ENCODE results near the gene HCLS1. TPM values are rescaled to one million over a fixed set of nuclear protein-coding genes. Genes with fewer than 3 reads are reported as not detected.
A peak's percentile ranks its signal among the peaks of the same experiment; 100 is the strongest.

The HCLS1 gene
- total and polyA plus RNA-seq, 2 of the 8 experiments (the other 6 are each of a cell fraction or from before 2014, with no cell fraction given), result 0.53 to 1.3 TPM

DNA sequence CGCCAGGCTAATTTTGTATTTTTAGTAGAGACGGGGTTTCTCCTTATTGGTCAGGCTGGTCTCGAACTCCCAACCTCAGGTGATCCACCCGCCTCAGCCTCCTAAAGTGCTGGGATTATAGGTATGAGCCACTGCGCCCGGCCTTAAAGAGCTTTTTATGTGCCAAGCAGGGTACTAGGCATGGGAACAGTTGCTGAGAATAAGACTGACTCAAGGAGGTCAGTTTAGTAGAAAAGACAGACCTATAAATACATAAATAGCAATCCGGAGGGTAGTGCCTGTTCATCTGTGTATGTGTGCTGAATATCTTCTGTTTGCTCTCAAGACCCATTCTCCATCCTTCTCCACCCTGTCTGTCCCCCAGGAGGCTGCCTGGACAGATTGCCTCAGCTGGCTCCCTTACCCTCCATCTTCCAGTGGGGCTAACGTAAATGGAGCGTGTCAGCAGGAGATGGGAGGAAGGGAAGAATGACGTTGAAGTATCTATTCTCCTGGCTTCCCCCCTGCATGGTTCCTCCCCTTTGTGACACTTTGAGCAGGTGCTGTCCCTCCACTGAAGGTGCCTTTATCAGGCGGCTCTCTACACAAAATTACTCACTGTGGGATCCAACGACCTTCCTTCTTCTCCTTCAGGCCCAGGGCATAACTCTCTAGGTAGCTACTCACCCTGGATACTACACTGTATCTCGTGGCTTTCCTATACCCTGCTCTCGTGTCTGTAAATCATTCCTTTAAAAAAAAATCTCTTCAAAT lies 36.4 kb downstream of the HCLS1 start:
- Histone ChIP-seq H3K4me3 (ENCODE audit: extremely low read depth in 1 of 4, insufficient read depth in 2 of 4, low read depth in 3 of 4, low read length in 4 of 4) (no peak overlapping the region), H4K91ac (replicated peaks; ENCODE audit: insufficient read length, low read length) (no peak overlapping the region), H2BK15ac (ENCODE audit: low read length) (no peak overlapping the region), H3K36me3 (ENCODE audit: control insufficient read depth in 2 of 4, insufficient read depth in 4 of 4, low read length in 3 of 4) (no peaks in the 10 kb centered on the region), H4K5ac (ENCODE audit: insufficient read length, low read depth, low read length) (no peak overlapping the region), H3K27ac (ENCODE audit: low read depth, low read length) (no peak overlapping the region), H3K4ac (replicated peaks; ENCODE audit: insufficient read length, low read depth, low read length) (no peak overlapping the region), H2BK5ac (ENCODE audit: low read depth, low read length) (no peak overlapping the region), H2BK20ac (ENCODE audit: low read length) (0 out of 2 replicates have a peak overlapping the region, but pooled peaks have one; percentile 21), H3K27me3 (replicated peaks in 1 of 4; ENCODE audit: control insufficient read depth in 3 of 4, extremely low read depth in 1 of 4, insufficient read depth in 3 of 4, low read length in 3 of 4) (no peaks in the 10 kb centered on the region), H3K23me2 (ENCODE audit: low read depth, low read length) (no peaks in the 10 kb centered on the region), H3K4me1 (replicated peaks in 1 of 4; ENCODE audit: control insufficient read depth in 3 of 4, insufficient read depth in 4 of 4, low read length in 3 of 4) (peaks cover 0 to 4% (median 0%) of the 10 kb centered on the region in 4 experiments; a peak in 2 of 7 replicates), H3K56ac (replicated peaks; ENCODE audit: insufficient read length, low read depth, low read length) (no peak overlapping the region), H3K18ac (ENCODE audit: extremely low read depth, low read length) (0 out of 2 replicates have a peak overlapping the region, but pooled peaks have one; percentile 13), H2AFZ (ENCODE audit: low read length) (peak overlapping the region; percentile 74), H3K14ac (ENCODE audit: insufficient read length) (no peak overlapping the region), H2BK120ac (replicated peaks; ENCODE audit: low read depth, low read length) (no peak overlapping the region), H3K4me2 (ENCODE audit: insufficient read depth in 1 of 2, low read depth in 2 of 2, low read length in 2 of 2) (no peak overlapping the region), H3K9ac (replicated peaks in 1 of 4; ENCODE audit: extremely low read depth in 1 of 4, low read depth in 3 of 4, low read length in 3 of 4) (no peak overlapping the region), H2BK12ac (ENCODE audit: low read depth, low read length) (peak overlapping the region; percentile 18; the same call in 1 of the 2 replicates), H2AK5ac (ENCODE audit: low read depth, low read length) (no peak overlapping the region), H3K23ac (ENCODE audit: insufficient read length) (no peak overlapping the region), H4K8ac (ENCODE audit: extremely low read depth, insufficient read depth, low read length) (no peak overlapping the region), H3K79me2 (ENCODE audit: control insufficient read depth in 1 of 2, insufficient read depth in 2 of 2, low read length in 2 of 2) (no peaks in the 10 kb centered on the region), H3K79me1 (ENCODE audit: low read depth, low read length) (no peaks in the 10 kb centered on the region), H4K20me1 (replicated peaks in 1 of 2; ENCODE audit: control insufficient read depth in 1 of 2, insufficient read depth in 2 of 2, low read length in 2 of 2) (no peaks in the 10 kb centered on the region), H3K9me3 (ENCODE audit: insufficient read depth in 2 of 2, low read depth in 1 of 2, low read length in 1 of 2) (no peaks in the 10 kb centered on the region)
- DNase-seq (ENCODE audit: low read depth in 1 of 2, low spot score in 2 of 2) (no peak), FAIRE-seq (no peak)
- ChIA-PET POLR2A (ENCODE audit: partially characterized antibody) (no interaction called here), CTCF (ENCODE audit: partially characterized antibody) (no interaction called here)
- whole genome bisulfite sequencing, 2 experiments (ENCODE audit: extremely low coverage in 1 of 2, insufficient coverage in 1 of 2, insufficient read length in 1 of 2, insufficient replicate concordance in 2 of 2, low coverage in 1 of 2, low lambda C conversion rate in 2 of 2, missing lambda C conversion rate in 1 of 2), result 78% methylated on average over 14 of the region's 14 CpGs; no CpG with 5 or more reads in 1 of the 2 experiments
- TF ChIP-seq ASH2L (IDR thresholded peaks at IDR 0.05; ENCODE audit: low read length), result no peak
- TF ChIP-seq JUN (IDR thresholded peaks at IDR 0.05; ENCODE audit: low read depth, low read length), result no peak
